ENCODE data around the gene CD2BP2. TPM values are rescaled to one million over a fixed set of nuclear protein-coding genes. Genes with fewer than 3 reads are reported as not detected.
A peak's percentile ranks its signal among the peaks of the same experiment; 100 is the strongest.

The CD2BP2 gene
- total and polyA plus RNA-seq, 2 of the 13 experiments (the other 11 are each of a cell fraction or from before 2014, with no cell fraction given): 24.9 to 54.6 TPM

GRCh38 chr16:30352488-30353401, 2.4 kb downstream of the CD2BP2 start (continued):
- TF ChIP-seq SIX4 (CRISPR knock-in tag; IDR thresholded peaks at IDR 0.05) (no peak), BRCA1 (CRISPR knock-in tag; IDR thresholded peaks at IDR 0.05) (no peak), GABPA (IDR thresholded peaks at IDR 0.05; ENCODE audit: low read depth, low read length) (peak; percentile 7; the same call in 1 of the 2 replicates), GABPA (CRISPR knock-in tag; IDR thresholded peaks at IDR 0.05; ENCODE audit: low read depth) (peak; percentile 80), HOXD1 (CRISPR knock-in tag; IDR thresholded peaks at IDR 0.05) (no peak), KDM6A (CRISPR knock-in tag; IDR thresholded peaks at IDR 0.05; ENCODE audit: low read depth) (no peak), ZNF749 (CRISPR knock-in tag; IDR thresholded peaks at IDR 0.05; ENCODE audit: borderline replicate concordance) (no peak), KAT2B (IDR thresholded peaks at IDR 0.05; ENCODE audit: borderline replicate concordance, low read depth, low read length) (no peak), POGZ (CRISPR knock-in tag; IDR thresholded peaks at IDR 0.05) (no peak), CENPX (CRISPR knock-in tag; IDR thresholded peaks at IDR 0.05) (no peak), BRD4 (CRISPR knock-in tag; IDR thresholded peaks at IDR 0.05) (no peak), FOXA1 (IDR thresholded peaks at IDR 0.05) (no peak), FOXA1 (CRISPR knock-in tag; IDR thresholded peaks at IDR 0.05) (0 out of 2 replicates have a peak, but pooled peaks have one; percentile 11), TEAD3 (CRISPR knock-in tag; optimal IDR thresholded peaks at IDR 0.05; ENCODE audit: borderline replicate concordance) (peak; percentile 40), THRA (CRISPR knock-in tag; IDR thresholded peaks at IDR 0.05; ENCODE audit: borderline replicate concordance) (0 out of 2 replicates have a peak, but pooled peaks have one; percentile 7), PITX1 (CRISPR knock-in tag; IDR thresholded peaks at IDR 0.05) (no peak; the same call in 1 of the 2 replicates), ZNF607 (CRISPR knock-in tag; IDR thresholded peaks at IDR 0.05; ENCODE audit: borderline replicate concordance) (no peak), REL (CRISPR knock-in tag; conservative IDR thresholded peaks at IDR 0.05) (no peak), LCORL (IDR thresholded peaks at IDR 0.05) (no peak), LCORL (CRISPR knock-in tag; IDR thresholded peaks at IDR 0.05) (no peak), ZNF790 (CRISPR knock-in tag; IDR thresholded peaks at IDR 0.05; ENCODE audit: borderline replicate concordance) (no peak), ZBTB14 (CRISPR knock-in tag; IDR thresholded peaks at IDR 0.05) (no peak), PHF21A (CRISPR knock-in tag; IDR thresholded peaks at IDR 0.05) (peak; percentile 36; the same call in 1 of the 2 replicates), ATF7-NPFF (CRISPR knock-in tag; IDR thresholded peaks at IDR 0.05; ENCODE audit: low read depth) (peak; percentile 18; the same call in 1 of the 2 replicates), SRSF1 (optimal IDR thresholded peaks at IDR 0.05; ENCODE audit: low read depth, low read length) (no peak), ZMAT5 (CRISPR knock-in tag; IDR thresholded peaks at IDR 0.05; ENCODE audit: borderline replicate concordance, low read depth) (no peak), SNRNP70 (IDR thresholded peaks at IDR 0.05; ENCODE audit: low read depth, low read length) (no peak), KLF12 (CRISPR knock-in tag; IDR thresholded peaks at IDR 0.05; ENCODE audit: borderline replicate concordance) (no peak), ARNT (IDR thresholded peaks at IDR 0.05) (no peak), TFAP4 (IDR thresholded peaks at IDR 0.05; ENCODE audit: borderline replicate concordance, low read depth) (no peak)
